ENCODE measurements around the gene LHPP.

LHPP gene

GRCh38 chr10:124522933-124523871 lies 61.6 kb downstream of the LHPP start:
- ATAC-seq, result no peak

GRCh38 chr10:124523901-124524300 lies 62.3 kb downstream of the LHPP start:
- ATAC-seq, result no peak

- no peak for ATAC-seq
Observed at GRCh38 chr10:124524991-124525653, 63.5 kb downstream of the LHPP start.

- ATAC-seq, result no peak
Observed at GRCh38 chr10:124525751-124526600, 64.4 kb downstream of the LHPP start.

GRCh38 chr10:124526621-124527267 lies 65.1 kb downstream of the LHPP start:
- ATAC-seq, result no peak

- ATAC-seq, result no peak
Observed at GRCh38 chr10:124527874-124528395, 66.3 kb downstream of the LHPP start.

GRCh38 chr10:124529661-124530214 lies 68.1 kb downstream of the LHPP start:
- ATAC-seq, result no peak

GRCh38 chr10:124530215-124530665 lies 68.6 kb downstream of the LHPP start:
- peak; percentile 98 for ATAC-seq

GRCh38 chr10:124530816-124531215 lies 69.2 kb downstream of the LHPP start:
- ATAC-seq, result no peak

- ATAC-seq, result no peak
Observed at GRCh38 chr10:124532106-124532641, 70.6 kb downstream of the LHPP start.

- ATAC-seq, result no peak
Observed at GRCh38 chr10:124532788-124533187, 71.2 kb downstream of the LHPP start.

GRCh38 chr10:124533266-124533665 lies 71.6 kb downstream of the LHPP start:
- no peak for ATAC-seq

GRCh38 chr10:124534231-124534798 lies 72.7 kb downstream of the LHPP start:
- ATAC-seq, result no peak

GRCh38 chr10:124534826-124535601 lies 73.4 kb downstream of the LHPP start:
- no peak for ATAC-seq

- no peak for ATAC-seq
Observed at GRCh38 chr10:124535731-124536495, 74.3 kb downstream of the LHPP start.

GRCh38 chr10:124536496-124537050 lies 75.0 kb downstream of the LHPP start:
- no peak for ATAC-seq

GRCh38 chr10:124537166-124537725 lies 75.6 kb downstream of the LHPP start:
- no peak for ATAC-seq

- no peak for ATAC-seq
Observed at GRCh38 chr10:124537891-124538290, 76.3 kb downstream of the LHPP start.

GRCh38 chr10:124538706-124539105 lies 77.1 kb downstream of the LHPP start:
- ATAC-seq, result no peak

Measured in activated CD4-positive, CD25-positive, alpha-beta regulatory T cell treated with anti-CD3 and anti-CD28 coated beads, Interleukin-2, amount 50 U/mL, for 24 hours (primary cell).